SK-N-SH treated with all-trans-retinoic acid at 6 μM for 48 hours (cell line): ENCODE measurements around the gene RAP1A.

Experiments
- ATAC-seq: fragments of 200-7000 bp; cut with Tn5 transposase; 3 replicates; pipeline ENCODE4 v1.9.1; 2020; ENCODE audit warnings: mild to moderate bottlenecking, moderate library complexity
- ARNTL ChIP-seq: fragments of 450-650 bp; formaldehyde crosslinking; IDR thresholded peaks from 2 replicates; pipeline ENCODE4 v1.5.0; 2020; ENCODE audit warnings: low read depth, mild to moderate bottlenecking, moderate library complexity, borderline replicate concordance
- CREB5 ChIP-seq: fragments of 250-450 bp; sonication (Bioruptor Pico); IDR thresholded peaks from 2 replicates; pipeline ENCODE4 v1.5.1; 2020; ENCODE audit warnings: low read depth, mild to moderate bottlenecking, moderate library complexity
- CSDC2 ChIP-seq: fragments of 250-450 bp; sonication (Bioruptor Pico); IDR thresholded peaks from 2 replicates; pipeline ENCODE4 v1.5.0; 2020; ENCODE audit warnings: mild to moderate bottlenecking, moderate library complexity
- GLIS3 ChIP-seq: fragments of 250-450 bp; sonication (Bioruptor Pico); IDR thresholded peaks from 2 replicates; pipeline ENCODE4 v1.5.0; 2020; ENCODE audit warnings: mild to moderate bottlenecking, moderate library complexity
- ISL1 ChIP-seq: fragments of 250-450 bp; sonication (Bioruptor Pico); IDR thresholded peaks from 2 replicates; pipeline ENCODE4 v2.1.2; 2022; ENCODE audit warnings: mild to moderate bottlenecking, moderate library complexity
- PPARA ChIP-seq: fragments of 250-450 bp; sonication (Bioruptor Pico); IDR thresholded peaks from 2 replicates; pipeline ENCODE4 v1.5.0; 2020; ENCODE audit warnings: mild to moderate bottlenecking, borderline replicate concordance
- RARB ChIP-seq: fragments of 250-450 bp; sonication (Bioruptor Pico); IDR thresholded peaks from 2 replicates; pipeline ENCODE4 v1.8.0; 2021; ENCODE audit warnings: mild to moderate bottlenecking, moderate library complexity
- SNAI2 ChIP-seq: fragments of 250-450 bp; sonication (Bioruptor Pico); IDR thresholded peaks from 2 replicates; pipeline ENCODE4 v1.5.0; 2020; ENCODE audit warnings: mild to moderate bottlenecking, moderate library complexity
- TCF4 ChIP-seq: fragments of 250-450 bp; sonication (Bioruptor Pico); IDR thresholded peaks from 2 replicates; pipeline ENCODE4 v1.8.0; 2021; ENCODE audit warnings: mild to moderate bottlenecking, moderate library complexity, borderline replicate concordance
- TOX ChIP-seq: fragments of 250-450 bp; sonication (Bioruptor Pico); IDR thresholded peaks from 2 replicates; pipeline ENCODE4 v1.8.0; 2021; ENCODE audit warnings: mild to moderate bottlenecking, moderate library complexity, borderline replicate concordance
- TSHZ2 ChIP-seq: fragments of 250-450 bp; sonication (Bioruptor Pico); IDR thresholded peaks from 2 replicates; pipeline ENCODE4 v1.5.0; 2020; ENCODE audit warnings: mild to moderate bottlenecking, moderate library complexity
- ZC3H10 ChIP-seq: fragments of 250-450 bp; sonication (Bioruptor Pico); IDR thresholded peaks from 2 replicates; pipeline ENCODE4 v1.5.1; 2021; ENCODE audit warnings: mild to moderate bottlenecking, moderate library complexity
- ZFP3 ChIP-seq: fragments of 250-450 bp; sonication (Bioruptor Pico); IDR thresholded peaks from 2 replicates; pipeline ENCODE4 v1.5.0; 2020; ENCODE audit warnings: mild to moderate bottlenecking, moderate library complexity
- ZFP30 ChIP-seq: fragments of 450-650 bp; formaldehyde crosslinking; IDR thresholded peaks from 2 replicates; pipeline ENCODE4 v1.5.0; 2022; ENCODE audit warnings: mild to moderate bottlenecking, moderate library complexity
- ZNF565 ChIP-seq: fragments of 450-650 bp; formaldehyde crosslinking; conservative IDR thresholded peaks from 2 replicates; pipeline ENCODE4 v1.5.0; 2020; ENCODE audit warnings: low read depth, mild to moderate bottlenecking, moderate library complexity
- ZNF70 ChIP-seq: fragments of 450-650 bp; formaldehyde crosslinking; IDR thresholded peaks from 2 replicates; pipeline ENCODE4 v1.5.0; 2020; ENCODE audit warnings: mild to moderate bottlenecking, moderate library complexity
- TF ChIP-seq, protein P1 (sequence below): fragments of 250-450 bp; sonication (Bioruptor Pico); IDR thresholded peaks from 2 replicates; pipeline ENCODE4 v1.8.0; 2020; ENCODE audit warnings: mild to moderate bottlenecking, moderate library complexity, borderline replicate concordance
- TF ChIP-seq, protein P2 (sequence below): fragments of 250-450 bp; sonication (Bioruptor Pico); IDR thresholded peaks from 2 replicates; pipeline ENCODE4 v1.5.1; 2021; ENCODE audit warnings: mild to moderate bottlenecking, moderate library complexity
- TF ChIP-seq, protein P3 (sequence below): fragments of 250-450 bp; sonication (Bioruptor Pico); IDR thresholded peaks from 2 replicates; pipeline ENCODE4 v1.8.0; 2021; ENCODE audit warnings: low read depth, mild to moderate bottlenecking, moderate library complexity, borderline replicate concordance

RAP1A gene

GRCh38 chr1:111629190-111629954 lies 9.8 kb downstream of the RAP1A start:
- TF ChIP-seq, protein P1, sequence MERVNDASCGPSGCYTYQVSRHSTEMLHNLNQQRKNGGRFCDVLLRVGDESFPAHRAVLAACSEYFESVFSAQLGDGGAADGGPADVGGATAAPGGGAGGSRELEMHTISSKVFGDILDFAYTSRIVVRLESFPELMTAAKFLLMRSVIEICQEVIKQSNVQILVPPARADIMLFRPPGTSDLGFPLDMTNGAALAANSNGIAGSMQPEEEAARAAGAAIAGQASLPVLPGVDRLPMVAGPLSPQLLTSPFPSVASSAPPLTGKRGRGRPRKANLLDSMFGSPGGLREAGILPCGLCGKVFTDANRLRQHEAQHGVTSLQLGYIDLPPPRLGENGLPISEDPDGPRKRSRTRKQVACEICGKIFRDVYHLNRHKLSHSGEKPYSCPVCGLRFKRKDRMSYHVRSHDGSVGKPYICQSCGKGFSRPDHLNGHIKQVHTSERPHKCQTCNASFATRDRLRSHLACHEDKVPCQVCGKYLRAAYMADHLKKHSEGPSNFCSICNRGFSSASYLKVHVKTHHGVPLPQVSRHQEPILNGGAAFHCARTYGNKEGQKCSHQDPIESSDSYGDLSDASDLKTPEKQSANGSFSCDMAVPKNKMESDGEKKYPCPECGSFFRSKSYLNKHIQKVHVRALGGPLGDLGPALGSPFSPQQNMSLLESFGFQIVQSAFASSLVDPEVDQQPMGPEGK (CRISPR knock-in tag), result no peak
- no peak for TF ChIP-seq ARNTL (CRISPR knock-in tag)
- no peak for TF ChIP-seq ZFP3 (CRISPR knock-in tag)
- TF ChIP-seq CREB5, result no peak
- TF ChIP-seq, protein P2, sequence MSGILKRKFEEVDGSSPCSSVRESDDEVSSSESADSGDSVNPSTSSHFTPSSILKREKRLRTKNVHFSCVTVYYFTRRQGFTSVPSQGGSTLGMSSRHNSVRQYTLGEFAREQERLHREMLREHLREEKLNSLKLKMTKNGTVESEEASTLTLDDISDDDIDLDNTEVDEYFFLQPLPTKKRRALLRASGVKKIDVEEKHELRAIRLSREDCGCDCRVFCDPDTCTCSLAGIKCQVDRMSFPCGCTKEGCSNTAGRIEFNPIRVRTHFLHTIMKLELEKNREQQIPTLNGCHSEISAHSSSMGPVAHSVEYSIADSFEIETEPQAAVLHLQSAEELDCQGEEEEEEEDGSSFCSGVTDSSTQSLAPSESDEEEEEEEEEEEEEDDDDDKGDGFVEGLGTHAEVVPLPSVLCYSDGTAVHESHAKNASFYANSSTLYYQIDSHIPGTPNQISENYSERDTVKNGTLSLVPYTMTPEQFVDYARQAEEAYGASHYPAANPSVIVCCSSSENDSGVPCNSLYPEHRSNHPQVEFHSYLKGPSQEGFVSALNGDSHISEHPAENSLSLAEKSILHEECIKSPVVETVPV (CRISPR knock-in tag), result no peak
- TF ChIP-seq ZC3H10 (CRISPR knock-in tag), result no peak
- TF ChIP-seq RARB (CRISPR knock-in tag), result no peak
- no peak for TF ChIP-seq ZNF70 (CRISPR knock-in tag)
- no peak for TF ChIP-seq SNAI2 (CRISPR knock-in tag)
- TF ChIP-seq PPARA (CRISPR knock-in tag), result no peak
- no peak for TF ChIP-seq TCF4 (CRISPR knock-in tag)
- no peak for TF ChIP-seq GLIS3
- no peak for TF ChIP-seq TSHZ2 (CRISPR knock-in tag)
- TF ChIP-seq CSDC2 (CRISPR knock-in tag), result no peak
- TF ChIP-seq, all 23 proteins: peak for 0
- ATAC-seq, result no peak

GRCh38 chr1:111630567-111630966 lies 11.0 kb downstream of the RAP1A start:
- no peak for TF ChIP-seq CREB5
- TF ChIP-seq PPARA (CRISPR knock-in tag), result no peak
- TF ChIP-seq, protein P1 (CRISPR knock-in tag), result no peak
- TF ChIP-seq ZFP30, result no peak
- TF ChIP-seq ZNF70 (CRISPR knock-in tag), result no peak
- TF ChIP-seq TCF4 (CRISPR knock-in tag), result no peak
- no peak for TF ChIP-seq ARNTL (CRISPR knock-in tag)
- TF ChIP-seq ISL1 (CRISPR knock-in tag), result no peak
- TF ChIP-seq, all 23 proteins: peak for 0
- no peak for ATAC-seq

GRCh38 chr1:111631502-111631901 lies 11.9 kb downstream of the RAP1A start:
- ATAC-seq, result no peak
- TF ChIP-seq, protein P1 (CRISPR knock-in tag), result no peak
- TF ChIP-seq PPARA (CRISPR knock-in tag) (no peak), ZNF70 (CRISPR knock-in tag) (no peak), CSDC2 (CRISPR knock-in tag) (no peak), ARNTL (CRISPR knock-in tag) (no peak), TOX (CRISPR knock-in tag) (no peak), ZC3H10 (CRISPR knock-in tag) (no peak), ZNF565 (CRISPR knock-in tag) (no peak)
- TF ChIP-seq, protein P2 (CRISPR knock-in tag), result no peak
- TF ChIP-seq, protein P3, sequence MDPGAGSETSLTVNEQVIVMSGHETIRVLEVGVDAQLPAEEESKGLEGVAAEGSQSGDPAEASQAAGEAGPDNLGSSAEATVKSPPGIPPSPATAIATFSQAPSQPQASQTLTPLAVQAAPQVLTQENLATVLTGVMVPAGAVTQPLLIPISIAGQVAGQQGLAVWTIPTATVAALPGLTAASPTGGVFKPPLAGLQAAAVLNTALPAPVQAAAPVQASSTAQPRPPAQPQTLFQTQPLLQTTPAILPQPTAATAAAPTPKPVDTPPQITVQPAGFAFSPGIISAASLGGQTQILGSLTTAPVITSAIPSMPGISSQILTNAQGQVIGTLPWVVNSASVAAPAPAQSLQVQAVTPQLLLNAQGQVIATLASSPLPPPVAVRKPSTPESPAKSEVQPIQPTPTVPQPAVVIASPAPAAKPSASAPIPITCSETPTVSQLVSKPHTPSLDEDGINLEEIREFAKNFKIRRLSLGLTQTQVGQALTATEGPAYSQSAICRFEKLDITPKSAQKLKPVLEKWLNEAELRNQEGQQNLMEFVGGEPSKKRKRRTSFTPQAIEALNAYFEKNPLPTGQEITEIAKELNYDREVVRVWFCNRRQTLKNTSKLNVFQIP (CRISPR knock-in tag), result no peak
